NCI-H524 treated with DMSO at 0.1 percent for 48 hours (cell line): ENCODE measurements around the gene PTER.
A peak's percentile ranks its signal among the peaks of the same experiment; 100 is the strongest.

Experiments
- DNase-seq: peaks from one replicate; lab custom pipeline; 2025; lab: John Stamatoyannopoulos, UW

Gene PTER

GRCh38 chr10:16472828-16473227, 36.0 kb downstream of the PTER start:
- DNase-seq: no peak

GRCh38 chr10:16477757-16478156, 40.9 kb downstream of the PTER start:
- DNase-seq: no peak

GRCh38 chr10:16478801-16479200, 42.0 kb downstream of the PTER start:
- DNase-seq: no peak

GRCh38 chr10:16481052-16481728, 44.4 kb downstream of the PTER start:
- DNase-seq: no peak

- no peak for DNase-seq
Measured at GRCh38 chr10:16483241-16483917, 46.6 kb downstream of the PTER start.

GRCh38 chr10:16490511-16490910, 53.7 kb downstream of the PTER start:
- no peak for DNase-seq

- peak; percentile 11 for DNase-seq
Measured at GRCh38 chr10:16491933-16492332, 55.1 kb downstream of the PTER start.

GRCh38 chr10:16493884-16494536, 57.2 kb downstream of the PTER start:
- DNase-seq: no peak

GRCh38 chr10:16497911-16498310, 61.1 kb downstream of the PTER start:
- no peak for DNase-seq

GRCh38 chr10:16505161-16505560, 68.4 kb downstream of the PTER start:
- no peak for DNase-seq

GRCh38 chr10:16509996-16510395, 73.2 kb downstream of the PTER start:
- no peak for DNase-seq

- DNase-seq: no peak
Measured at GRCh38 chr10:16510843-16511242, 74.0 kb downstream of the PTER start.

- DNase-seq: no peak
Measured at GRCh38 chr10:16518822-16519221, 82.0 kb downstream of the PTER start.

GRCh38 chr10:16519250-16519907, 82.6 kb downstream of the PTER start:
- no peak for DNase-seq

GRCh38 chr10:16519908-16520861, 83.4 kb downstream of the PTER start:
- DNase-seq: no peak

GRCh38 chr10:16520900-16521299, 84.1 kb downstream of the PTER start:
- DNase-seq: no peak

GRCh38 chr10:16521311-16522016, 84.7 kb downstream of the PTER start, which contains the start of gene C1QL3:
TSS of gene C1QL3 (minus strand) at chr10:16521879. CDS start at chr10:16521065, 814 bp downstream.
- no peak for DNase-seq

GRCh38 chr10:16527452-16527851, 90.6 kb downstream of the PTER start:
- no peak for DNase-seq

GRCh38 chr10:16529853-16530252, 93.0 kb downstream of the PTER start:
- DNase-seq: no peak

- DNase-seq: no peak
Measured at GRCh38 chr10:16536155-16536554, 99.3 kb downstream of the PTER start.

- DNase-seq: no peak
Measured at GRCh38 chr10:16544099-16544498, 107.3 kb downstream of the PTER start.
